DOHH2 (cell line): ENCODE measurements around the gene DDX1.

ENCODE experiments used
- H3F3A ChIP-seq: fragments of 200-600 bp; sonication (generic), shearing (Covaris generic); 2 replicates; pipeline ENCODE4 v1.6.0; 2016; ENCODE audit warnings: antibody characterized with exemption, mild to moderate bottlenecking; ENCODE audit not compliant: control insufficient read depth, insufficient read depth
- H3K27ac ChIP-seq: fragments of 200-600 bp; sonication (generic); 2 replicates; pipeline ENCODE4 v1.5.1; 2014; ENCODE audit warnings: low read depth, mild to moderate bottlenecking, low read length, moderate library complexity
- H3K27me3 ChIP-seq: fragments of 200-600 bp; sonication (generic); 2 replicates; pipeline ENCODE4 v1.6.1; 2014; ENCODE audit warnings: mild to moderate bottlenecking, low read length, mixed read lengths; ENCODE audit not compliant: control insufficient read depth
- H3K36me3 ChIP-seq: fragments of 200-600 bp; sonication (generic); 2 replicates; pipeline ENCODE4 v1.6.1; 2014; ENCODE audit warnings: mild to moderate bottlenecking, low read length, moderate library complexity, mixed read lengths; ENCODE audit not compliant: control insufficient read depth
- H3K4me1 ChIP-seq: fragments of 200-600 bp; sonication (generic); 2 replicates; pipeline ENCODE4 v1.6.1; 2014; ENCODE audit warnings: mild to moderate bottlenecking, low read length, mixed read lengths; ENCODE audit not compliant: control insufficient read depth
- H3K4me2 ChIP-seq: fragments of 200-600 bp; sonication (generic); 2 replicates; pipeline ENCODE4 v1.6.0; 2014; ENCODE audit warnings: mild to moderate bottlenecking, low read length, moderate library complexity
- H3K4me3 ChIP-seq: fragments of 200-600 bp; sonication (generic); 2 replicates; pipeline ENCODE4 v1.5.1; 2014; ENCODE audit warnings: mild to moderate bottlenecking, low read length, mixed read lengths
- H3K79me2 ChIP-seq: fragments of 200-600 bp; sonication (generic); 2 replicates; pipeline ENCODE4 v1.6.1; 2014; ENCODE audit warnings: mild to moderate bottlenecking, low read length, mixed read lengths; ENCODE audit not compliant: control insufficient read depth
- H3K9me2 ChIP-seq: fragments of 200-600 bp; sonication (generic); replicated peaks from 2 replicates; pipeline ENCODE4 v1.6.1; 2014; ENCODE audit warnings: mild to moderate bottlenecking, low read length, mixed read lengths; ENCODE audit not compliant: control insufficient read depth
- H3K9me3 ChIP-seq: fragments of 200-600 bp; sonication (generic); 2 replicates; pipeline ENCODE4 v1.6.1; 2014; ENCODE audit warnings: antibody characterized with exemption, low read length, mixed read lengths; ENCODE audit not compliant: control insufficient read depth, insufficient read depth
- H4K20me1 ChIP-seq: fragments of 200-600 bp; sonication (generic); 2 replicates; pipeline ENCODE4 v1.6.0; 2014; ENCODE audit warnings: low read depth, mild to moderate bottlenecking, antibody characterized with exemption, low read length, moderate library complexity; ENCODE audit not compliant: control insufficient read depth, insufficient read depth
- EZH2phosphoT487 ChIP-seq: fragments of 200-600 bp; sonication (generic); IDR thresholded peaks from 2 replicates; pipeline ENCODE4 v1.6.1; 2017; ENCODE audit warnings: borderline replicate concordance, mild to moderate bottlenecking, antibody characterized with exemption, low read length, moderate library complexity, mixed read lengths
- TF ChIP-seq, protein P1 (sequence below): fragments of 200-600 bp; sonication (generic); IDR thresholded peaks from one replicate; pipeline ENCODE4 v1.5.1; 2014; ENCODE audit warnings: antibody characterized with exemption, mild to moderate bottlenecking, low read depth, low read length; ENCODE audit not compliant: poor library complexity, severe bottlenecking

The DDX1 gene

DNA sequence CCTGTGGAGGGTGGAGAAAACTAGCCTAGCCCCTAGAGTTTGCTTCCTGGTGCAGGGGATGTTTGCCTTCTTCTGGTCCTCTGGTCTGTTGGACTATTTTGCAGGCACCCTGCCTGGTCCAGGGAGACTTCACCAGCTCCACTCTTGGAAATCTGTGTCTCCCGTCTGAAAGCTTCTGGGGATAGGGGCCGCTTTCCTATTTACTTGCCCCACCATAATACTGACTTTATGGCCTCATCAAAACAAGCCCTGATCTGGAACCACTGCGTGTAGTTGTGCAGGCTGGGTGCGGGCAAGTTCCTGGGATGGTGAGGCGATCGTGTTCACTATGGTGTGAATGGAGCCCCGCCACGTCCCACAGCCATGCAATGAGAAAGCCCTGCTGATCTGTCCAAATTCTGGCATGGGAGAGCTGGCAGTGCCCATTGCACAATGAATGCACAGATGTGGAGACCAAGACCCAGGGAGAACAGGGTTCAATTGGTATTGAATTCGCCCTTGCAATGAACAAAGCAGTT lies 74.3 kb downstream of the DDX1 start:
- Histone ChIP-seq H3K9me3 (no peaks in the 10 kb centered on the region), H4K20me1 (no peaks in the 10 kb centered on the region), H3K36me3 (no peaks in the 10 kb centered on the region), H3F3A (no peaks in the 10 kb centered on the region), H3K4me3 (no peak overlapping the region), H3K4me1 (no peaks in the 10 kb centered on the region), H3K27me3 (no peaks in the 10 kb centered on the region), H3K79me2 (no peaks in the 10 kb centered on the region), H3K27ac (no peak overlapping the region), H3K4me2 (no peak overlapping the region), H3K9me2 (no peaks in the 10 kb centered on the region)
- no peak for TF ChIP-seq EZH2phosphoT487
- TF ChIP-seq, protein P1, sequence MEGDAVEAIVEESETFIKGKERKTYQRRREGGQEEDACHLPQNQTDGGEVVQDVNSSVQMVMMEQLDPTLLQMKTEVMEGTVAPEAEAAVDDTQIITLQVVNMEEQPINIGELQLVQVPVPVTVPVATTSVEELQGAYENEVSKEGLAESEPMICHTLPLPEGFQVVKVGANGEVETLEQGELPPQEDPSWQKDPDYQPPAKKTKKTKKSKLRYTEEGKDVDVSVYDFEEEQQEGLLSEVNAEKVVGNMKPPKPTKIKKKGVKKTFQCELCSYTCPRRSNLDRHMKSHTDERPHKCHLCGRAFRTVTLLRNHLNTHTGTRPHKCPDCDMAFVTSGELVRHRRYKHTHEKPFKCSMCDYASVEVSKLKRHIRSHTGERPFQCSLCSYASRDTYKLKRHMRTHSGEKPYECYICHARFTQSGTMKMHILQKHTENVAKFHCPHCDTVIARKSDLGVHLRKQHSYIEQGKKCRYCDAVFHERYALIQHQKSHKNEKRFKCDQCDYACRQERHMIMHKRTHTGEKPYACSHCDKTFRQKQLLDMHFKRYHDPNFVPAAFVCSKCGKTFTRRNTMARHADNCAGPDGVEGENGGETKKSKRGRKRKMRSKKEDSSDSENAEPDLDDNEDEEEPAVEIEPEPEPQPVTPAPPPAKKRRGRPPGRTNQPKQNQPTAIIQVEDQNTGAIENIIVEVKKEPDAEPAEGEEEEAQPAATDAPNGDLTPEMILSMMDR, result no peak

DNA sequence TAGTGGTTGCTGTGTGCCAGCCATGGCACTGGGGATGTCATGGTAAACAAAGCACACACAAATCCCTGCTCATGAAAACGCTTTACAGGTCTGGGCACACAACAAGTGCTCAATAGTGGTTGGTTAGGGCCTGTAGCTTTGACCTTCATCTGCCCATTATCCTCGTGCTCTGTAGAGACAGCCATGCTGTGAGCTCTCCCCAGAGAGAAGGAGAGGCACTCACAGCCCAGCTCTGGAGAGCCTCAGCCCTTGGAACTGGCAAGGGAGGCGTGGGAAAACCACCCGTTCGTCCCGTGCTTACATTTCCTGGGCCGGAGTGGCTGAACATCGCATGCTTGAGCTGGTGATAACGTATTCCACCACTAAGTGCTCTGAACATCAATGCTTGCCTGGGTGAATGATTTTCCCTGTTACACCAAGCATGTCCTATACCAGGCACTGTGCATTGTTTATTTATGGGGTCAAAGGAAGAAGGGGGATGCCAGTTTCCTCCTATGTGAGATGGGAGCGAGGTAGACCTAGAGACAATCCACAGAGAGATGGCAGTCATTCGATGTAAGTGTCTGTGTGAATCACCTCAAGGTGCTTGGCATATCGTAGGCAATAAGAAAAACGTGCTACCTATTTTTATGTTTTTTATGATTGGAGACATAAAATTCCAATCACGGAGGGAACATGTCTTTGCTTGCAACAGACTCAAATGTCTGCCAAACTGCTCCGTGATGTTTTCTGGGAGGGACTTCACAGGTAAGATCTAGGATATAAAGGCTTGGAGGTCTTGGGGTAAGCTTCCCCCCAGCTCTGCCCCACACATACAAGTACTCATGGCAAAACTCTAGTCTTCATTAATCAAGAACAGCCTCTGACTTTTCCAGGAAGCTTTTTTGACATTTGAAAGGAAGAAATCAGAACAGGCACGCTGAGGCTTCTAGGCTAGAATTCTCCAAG lies 75.5 kb downstream of the DDX1 start:
- no peak overlapping the region for H3K4me3 ChIP-seq
- no peak overlapping the region for H3K27ac ChIP-seq
- H3K36me3 ChIP-seq, result no peaks in the 10 kb centered on the region
- no peaks in the 10 kb centered on the region for H3K9me2 ChIP-seq
- H3K4me1 ChIP-seq, result no peaks in the 10 kb centered on the region
- TF ChIP-seq EZH2phosphoT487, result no peak
- TF ChIP-seq, protein P1, result no peak
- no peaks in the 10 kb centered on the region for H3K9me3 ChIP-seq
- no peak overlapping the region for H3K4me2 ChIP-seq
- H3K79me2 ChIP-seq, result no peaks in the 10 kb centered on the region
- no peaks in the 10 kb centered on the region for H4K20me1 ChIP-seq
- H3K27me3 ChIP-seq, result no peaks in the 10 kb centered on the region
- H3F3A ChIP-seq, result no peaks in the 10 kb centered on the region

DNA sequence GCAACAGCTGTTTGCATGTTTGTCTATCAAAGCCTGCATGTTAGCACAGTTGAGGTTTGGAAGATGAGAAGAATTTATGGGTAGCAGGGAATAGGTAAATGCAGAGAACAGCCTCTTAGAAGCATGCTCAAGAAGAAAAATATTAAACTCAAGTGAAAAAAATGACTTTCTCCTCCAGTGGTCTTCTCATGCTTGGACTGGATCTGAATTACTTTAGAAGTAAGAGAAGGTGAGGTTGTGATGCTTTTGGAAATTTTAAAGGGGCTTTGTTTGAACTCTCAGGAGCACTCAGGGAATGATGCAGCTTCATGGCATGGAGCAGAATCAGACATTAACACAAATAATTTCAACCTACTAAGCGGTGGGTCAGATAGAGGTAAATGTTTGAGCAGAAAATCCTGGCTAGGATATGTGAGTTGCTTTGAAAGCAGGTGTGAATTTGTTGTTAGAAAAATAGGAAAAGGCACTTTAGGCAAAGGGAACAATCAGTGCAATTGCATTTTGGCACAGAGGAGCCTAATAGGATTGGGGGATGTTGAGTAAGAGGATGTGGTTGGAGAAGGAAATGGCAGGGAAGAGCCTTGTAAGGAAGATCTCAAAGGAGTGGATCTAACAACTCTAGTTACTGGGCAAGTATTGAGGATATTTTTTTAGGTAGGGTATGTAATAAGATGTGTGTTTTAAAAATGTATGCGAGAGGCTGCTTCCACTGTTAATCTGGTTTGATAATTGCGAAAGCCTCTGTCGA lies 76.3 kb downstream of the DDX1 start:
- no peaks in the 10 kb centered on the region for H3K79me2 ChIP-seq
- H3K9me2 ChIP-seq, result no peaks in the 10 kb centered on the region
- H3K4me3 ChIP-seq, result no peak overlapping the region
- TF ChIP-seq, protein P1, result no peak
- no peak for TF ChIP-seq EZH2phosphoT487
- no peak overlapping the region for H3K27ac ChIP-seq
- no peaks in the 10 kb centered on the region for H3K4me1 ChIP-seq
- no peaks in the 10 kb centered on the region for H3K9me3 ChIP-seq
- no peaks in the 10 kb centered on the region for H3F3A ChIP-seq
- no peaks in the 10 kb centered on the region for H3K27me3 ChIP-seq
- H4K20me1 ChIP-seq, result no peaks in the 10 kb centered on the region
- H3K4me2 ChIP-seq, result no peak overlapping the region
- H3K36me3 ChIP-seq, result no peaks in the 10 kb centered on the region
